Measurements from ENCODE around the gene CUL9. TPM values are rescaled to one million over a fixed set of nuclear protein-coding genes. Genes with fewer than 3 reads are reported as not detected.

CUL9 gene
- total RNA-seq, 5 donors from 2014 or later (not counting 1 experiment from before 2014, with no cell fraction given), result 92.5 to 107 (median 96.5) TPM

GRCh38 chr6:43253401-43253800, 71.4 kb downstream of the CUL9 start:
- Mint-ChIP-seq H3K4me1 (peaks cover 0 to 10% (median 4%) of the 10 kb centered on the region in 3 donors), H3K27me3 (peaks cover 21 to 38% of the 10 kb centered on the region in 2 donors), H3K27ac (no peak overlapping the region), H3K9me3 (no peaks in the 10 kb centered on the region), H3K36me3 (no peaks in the 10 kb centered on the region), H3K4me3 (no peak overlapping the region)
- ChIA-PET CTCF (interaction anchor here in 1 of 2 donors (0.6 kb wide), 1 partner anchor 13 kb away, joined by 4 read pairs; no protein-coding TSS in a partner anchor), POLR2A (no interaction called here)
- H3K4me3 ChIP-seq (ENCODE audit: control insufficient read depth in 1 of 2, extremely low read depth in 1 of 2, low read length in 1 of 2), result no peak overlapping the region
- 80% methylated on average over 2 of the region's 11 CpGs for WGBS (ENCODE audit: insufficient coverage)
- no peak overlapping the region for H3K27ac ChIP-seq (ENCODE audit: low read length)
- no peaks in the 10 kb centered on the region for H3K36me3 ChIP-seq (ENCODE audit: control insufficient read depth in 2 of 2, extremely low read depth in 1 of 2, insufficient read depth in 1 of 2, low read length in 1 of 2)
- no peaks in the 10 kb centered on the region for H3K9me3 ChIP-seq
- peaks cover 0 to 2% of the 10 kb centered on the region in 2 experiments for H3K4me1 ChIP-seq (ENCODE audit: control insufficient read depth in 1 of 2, extremely low read depth in 1 of 2, insufficient read depth in 2 of 2, low read length in 2 of 2)
- ATAC-seq (replicated peaks in 1 of 4) (no peak), DNase-seq (no peak)
- H3K27me3 ChIP-seq (replicated peaks in 1 of 2; ENCODE audit: control insufficient read depth in 2 of 2, extremely low read depth in 1 of 2, insufficient read depth in 2 of 2, low read length in 1 of 2), result peaks cover 6 to 44% of the 10 kb centered on the region in 2 experiments

- Mint-ChIP-seq H3K4me1 (peaks cover 0 to 10% (median 4%) of the 10 kb centered on the region in 3 donors), H3K36me3 (no peaks in the 10 kb centered on the region), H3K4me3 (no peak overlapping the region), H3K27ac (no peak overlapping the region), H3K27me3 (peaks cover 21 to 39% of the 10 kb centered on the region in 2 donors), H3K9me3 (no peaks in the 10 kb centered on the region)
- no peaks in the 10 kb centered on the region for H3K9me3 ChIP-seq
- no peak overlapping the region for H3K27ac ChIP-seq (ENCODE audit: low read length)
- ChIA-PET POLR2A (no interaction called here), CTCF (interaction anchor here in 1 of 2 donors (0.5 to 0.6 kb wide), 2 partner anchors 132 to 242 kb away, joined by 3 read pairs; no protein-coding TSS in a partner anchor)
- H3K4me1 ChIP-seq (ENCODE audit: control insufficient read depth in 1 of 2, extremely low read depth in 1 of 2, insufficient read depth in 2 of 2, low read length in 2 of 2), result peaks cover 0 to 2% of the 10 kb centered on the region in 2 experiments
- no peaks in the 10 kb centered on the region for H3K36me3 ChIP-seq (ENCODE audit: control insufficient read depth in 2 of 2, extremely low read depth in 1 of 2, insufficient read depth in 1 of 2, low read length in 1 of 2)
- peaks cover 6 to 52% of the 10 kb centered on the region in 2 experiments for H3K27me3 ChIP-seq (replicated peaks in 1 of 2; ENCODE audit: control insufficient read depth in 2 of 2, extremely low read depth in 1 of 2, insufficient read depth in 2 of 2, low read length in 1 of 2)
- H3K4me3 ChIP-seq (ENCODE audit: control insufficient read depth in 1 of 2, extremely low read depth in 1 of 2, low read length in 1 of 2), result no peak overlapping the region
- DNase-seq (no peak), ATAC-seq (replicated peaks in 1 of 4) (no peak)
- WGBS (ENCODE audit: insufficient coverage), result 76% methylated on average over 14 of the region's 15 CpGs
Observed at GRCh38 chr6:43254138-43254817, 72.3 kb downstream of the CUL9 start.

GRCh38 chr6:43254846-43255245, 72.8 kb downstream of the CUL9 start:
- Histone ChIP-seq H3K9me3 (no peaks in the 10 kb centered on the region), H3K27me3 (replicated peaks in 1 of 2; ENCODE audit: control insufficient read depth in 2 of 2, extremely low read depth in 1 of 2, insufficient read depth in 2 of 2, low read length in 1 of 2) (peaks cover 6 to 58% of the 10 kb centered on the region in 2 experiments), H3K4me1 (ENCODE audit: control insufficient read depth in 1 of 2, extremely low read depth in 1 of 2, insufficient read depth in 2 of 2, low read length in 2 of 2) (peaks cover 0 to 2% of the 10 kb centered on the region in 2 experiments), H3K27ac (ENCODE audit: low read length) (no peak overlapping the region), H3K36me3 (ENCODE audit: control insufficient read depth in 2 of 2, extremely low read depth in 1 of 2, insufficient read depth in 1 of 2, low read length in 1 of 2) (no peaks in the 10 kb centered on the region), H3K4me3 (ENCODE audit: control insufficient read depth in 1 of 2, extremely low read depth in 1 of 2, low read length in 1 of 2) (no peak overlapping the region)
- Mint-ChIP-seq H3K9me3 (no peaks in the 10 kb centered on the region), H3K4me1 (peaks cover 0 to 10% (median 4%) of the 10 kb centered on the region in 3 donors), H3K4me3 (no peak overlapping the region), H3K27ac (no peak overlapping the region), H3K27me3 (peaks cover 21 to 39% of the 10 kb centered on the region in 2 donors), H3K36me3 (no peaks in the 10 kb centered on the region)
- DNase-seq (no peak), ATAC-seq (replicated peaks in 1 of 4) (no peak)
- WGBS (ENCODE audit: insufficient coverage), result 80% methylated on average over 1 of the region's 11 CpGs
- ChIA-PET POLR2A (no interaction called here), CTCF (no interaction called here)

- no peaks in the 10 kb centered on the region for H3K9me3 ChIP-seq
- Mint-ChIP-seq H3K27me3 (peaks cover 21 to 39% of the 10 kb centered on the region in 2 donors), H3K4me3 (no peak overlapping the region), H3K36me3 (no peaks in the 10 kb centered on the region), H3K27ac (no peak overlapping the region), H3K9me3 (no peaks in the 10 kb centered on the region), H3K4me1 (peaks cover 0 to 10% (median 4%) of the 10 kb centered on the region in 3 donors)
- no peak overlapping the region for H3K4me3 ChIP-seq (ENCODE audit: control insufficient read depth in 1 of 2, extremely low read depth in 1 of 2, low read length in 1 of 2)
- ChIA-PET CTCF (no interaction called here), POLR2A (no interaction called here)
- ATAC-seq (replicated peaks in 1 of 4), result no peak
- H3K4me1 ChIP-seq (ENCODE audit: control insufficient read depth in 1 of 2, extremely low read depth in 1 of 2, insufficient read depth in 2 of 2, low read length in 2 of 2), result peaks cover 0 to 2% of the 10 kb centered on the region in 2 experiments
- 82% methylated on average over 8 of the region's 11 CpGs for WGBS (ENCODE audit: insufficient coverage)
- H3K36me3 ChIP-seq (ENCODE audit: control insufficient read depth in 2 of 2, extremely low read depth in 1 of 2, insufficient read depth in 1 of 2, low read length in 1 of 2), result no peaks in the 10 kb centered on the region
- peaks cover 5 to 58% of the 10 kb centered on the region in 2 experiments for H3K27me3 ChIP-seq (replicated peaks in 1 of 2; ENCODE audit: control insufficient read depth in 2 of 2, extremely low read depth in 1 of 2, insufficient read depth in 2 of 2, low read length in 1 of 2)
- no peak overlapping the region for H3K27ac ChIP-seq (ENCODE audit: low read length)
- DNase-seq, result no peak
Observed at GRCh38 chr6:43255408-43256054, 73.5 kb downstream of the CUL9 start.

- Mint-ChIP-seq H3K27me3 (peaks cover 17 to 28% of the 10 kb centered on the region in 2 donors), H3K4me1 (peaks cover 0 to under 1% (median 0%) of the 10 kb centered on the region in 3 donors), H3K27ac (no peak overlapping the region), H3K36me3 (no peaks in the 10 kb centered on the region), H3K9me3 (no peaks in the 10 kb centered on the region), H3K4me3 (no peak overlapping the region)
- H3K9me3 ChIP-seq, result no peaks in the 10 kb centered on the region
- WGBS (ENCODE audit: insufficient coverage), result 83% methylated on average over 7 of the region's 9 CpGs
- peaks cover 0 to 48% of the 10 kb centered on the region in 2 experiments for H3K27me3 ChIP-seq (replicated peaks in 1 of 2; ENCODE audit: control insufficient read depth in 2 of 2, extremely low read depth in 1 of 2, insufficient read depth in 2 of 2, low read length in 1 of 2)
- ChIA-PET POLR2A (no interaction called here), CTCF (interaction anchor here in 1 of 2 donors (0.6 kb wide), 1 partner anchor 108 kb away, joined by 3 read pairs; no protein-coding TSS in a partner anchor)
- no peak for ATAC-seq (replicated peaks in 1 of 4)
- H3K4me1 ChIP-seq (ENCODE audit: control insufficient read depth in 1 of 2, extremely low read depth in 1 of 2, insufficient read depth in 2 of 2, low read length in 2 of 2), result no peaks in the 10 kb centered on the region
- H3K27ac ChIP-seq (ENCODE audit: low read length), result no peak overlapping the region
- no peak overlapping the region for H3K4me3 ChIP-seq (ENCODE audit: control insufficient read depth in 1 of 2, extremely low read depth in 1 of 2, low read length in 1 of 2)
- no peak for DNase-seq
- H3K36me3 ChIP-seq (ENCODE audit: control insufficient read depth in 2 of 2, extremely low read depth in 1 of 2, insufficient read depth in 1 of 2, low read length in 1 of 2), result no peaks in the 10 kb centered on the region
Observed at GRCh38 chr6:43256670-43257366, 74.8 kb downstream of the CUL9 start.

- Histone ChIP-seq H3K9me3 (no peaks in the 10 kb centered on the region), H3K36me3 (ENCODE audit: control insufficient read depth in 2 of 2, extremely low read depth in 1 of 2, insufficient read depth in 1 of 2, low read length in 1 of 2) (no peaks in the 10 kb centered on the region), H3K27me3 (replicated peaks in 1 of 2; ENCODE audit: control insufficient read depth in 2 of 2, extremely low read depth in 1 of 2, insufficient read depth in 2 of 2, low read length in 1 of 2) (peaks cover 0 to 46% of the 10 kb centered on the region in 2 experiments), H3K27ac (ENCODE audit: low read length) (no peak overlapping the region), H3K4me1 (ENCODE audit: control insufficient read depth in 1 of 2, extremely low read depth in 1 of 2, insufficient read depth in 2 of 2, low read length in 2 of 2) (no peaks in the 10 kb centered on the region), H3K4me3 (ENCODE audit: control insufficient read depth in 1 of 2, extremely low read depth in 1 of 2, low read length in 1 of 2) (no peak overlapping the region)
- Mint-ChIP-seq H3K27ac (no peak overlapping the region), H3K4me1 (no peaks in the 10 kb centered on the region), H3K27me3 (peaks cover 16 to 24% of the 10 kb centered on the region in 2 donors), H3K36me3 (no peaks in the 10 kb centered on the region), H3K4me3 (no peak overlapping the region), H3K9me3 (no peaks in the 10 kb centered on the region)
- ATAC-seq (replicated peaks in 1 of 4) (no peak), DNase-seq (no peak)
- WGBS (ENCODE audit: insufficient coverage), result 78% methylated on average over 6 of the region's 12 CpGs
- POLR2A ChIA-PET, result no interaction called here
- CTCF ChIA-PET, result no interaction called here
Observed at GRCh38 chr6:43257367-43258145, 75.6 kb downstream of the CUL9 start.

Data from T-cell (primary cell).